HepG2 (cell line): ENCODE data around the gene TCF7L2. TPM values are rescaled to one million over a fixed set of nuclear protein-coding genes. Genes with fewer than 3 reads are reported as not detected.

Experiments used
- ARID2 ChIP-seq: sonication (generic); formaldehyde crosslinking; IDR thresholded peaks from 2 replicates; pipeline ENCODE4 v1.8.1; 2022; ENCODE audit warnings: mild to moderate bottlenecking, missing genetic modification reagents, borderline replicate concordance
- HNRNPL ChIP-seq: fragments of 200-400 bp; formaldehyde crosslinking; IDR thresholded peaks from 2 replicates; pipeline ENCODE4 v1.6.1; 2017; ENCODE audit warnings: mild to moderate bottlenecking, low read depth, low read length
- REXO4 ChIP-seq: sonication (generic); formaldehyde crosslinking; IDR thresholded peaks from 2 replicates; pipeline ENCODE4 v1.8.0; 2022; ENCODE audit warnings: missing genetic modification reagents, mild to moderate bottlenecking, borderline replicate concordance
- RXRB ChIP-seq: IDR thresholded peaks from 2 replicates; pipeline ENCODE4 v1.6.1; 2016; ENCODE audit warnings: borderline replicate concordance, missing genetic modification reagents, missing compliant biosample characterization
- THRA ChIP-seq: sonication (generic); formaldehyde crosslinking; IDR thresholded peaks from 2 replicates; pipeline ENCODE4 v1.4.0; 2020; ENCODE audit warnings: missing genetic modification reagents, borderline replicate concordance
- ZBTB44 ChIP-seq: sonication (generic); formaldehyde crosslinking; IDR thresholded peaks from 2 replicates; pipeline ENCODE4 v1.4.0; 2020; ENCODE audit warnings: missing genetic modification reagents
- ZBTB49 ChIP-seq: sonication (generic); formaldehyde crosslinking; IDR thresholded peaks from 2 replicates; pipeline ENCODE4 v1.4.0; 2020; ENCODE audit warnings: missing genetic modification reagents, borderline replicate concordance
- ZGPAT ChIP-seq: IDR thresholded peaks from 2 replicates; pipeline ENCODE4 v1.6.1; 2016; ENCODE audit warnings: mild to moderate bottlenecking
- ZNF205 ChIP-seq: IDR thresholded peaks from 2 replicates; pipeline ENCODE4 v1.6.1; 2018; ENCODE audit warnings: missing biosample characterization, missing genetic modification reagents
- ZNF280D ChIP-seq: sonication (generic); formaldehyde crosslinking; IDR thresholded peaks from 2 replicates; pipeline ENCODE4 v1.5.1; 2020; ENCODE audit warnings: mild to moderate bottlenecking, missing genetic modification reagents
- ZNF383 ChIP-seq: sonication (generic); formaldehyde crosslinking; IDR thresholded peaks from 2 replicates; pipeline ENCODE4 v1.4.0; 2020; ENCODE audit warnings: missing genetic modification reagents, mild to moderate bottlenecking, borderline replicate concordance
- ZNF674 ChIP-seq: sonication (generic); formaldehyde crosslinking; IDR thresholded peaks from 2 replicates; pipeline ENCODE4 v1.5.0; 2020; ENCODE audit warnings: low read depth, mild to moderate bottlenecking, missing genetic modification reagents
- ZNF775 ChIP-seq: sonication (generic); formaldehyde crosslinking; IDR thresholded peaks from 2 replicates; pipeline ENCODE4 v1.4.0; 2020; ENCODE audit warnings: missing genetic modification reagents, mild to moderate bottlenecking, moderate library complexity, borderline replicate concordance
- ZUFSP ChIP-seq: sonication (generic); formaldehyde crosslinking; IDR thresholded peaks from 2 replicates; pipeline ENCODE4 v1.9.0; 2021; ENCODE audit warnings: missing genetic modification reagents, mild to moderate bottlenecking, borderline replicate concordance
- polyA plus RNA-seq, 8 experiments: library from polyadenylated mRNA; depleted of rRNA in 3 of 8; stranded (reverse) in 7 of 8; unstranded in 1 of 8; fragments of >200 nt; fragmentation: Illumina TruSeq in 4 of 8; extraction: Trizol in 4 of 8; gene quantifications; 2 replicates each; pipeline versions ENCODE4 v1.2.1 to v1.2.3, GENCODE V29; 2011 to 2016; ENCODE audit warnings: low read depth in 4 of 8, missing spikeins in 1 of 8, mixed read lengths in 1 of 8; ENCODE audit not compliant: insufficient read depth in 1 of 8
- total RNA-seq, 5 experiments: library from RNA; depleted of rRNA; stranded (reverse); fragments of >200 nt; fragmentation: Illumina TruSeq; extraction: Trizol; gene quantifications; 2 replicates each; pipeline ENCODE4 v1.2.3, GENCODE V29; 2016; ENCODE audit warnings: low read depth in 1 of 5

TCF7L2 gene
- total and polyA plus RNA-seq, 2 of the 13 experiments (the other 11 are each of a cell fraction or from before 2014, with no cell fraction given), result 3.9 to 13.7 TPM

GRCh38 chr10:113086282-113086681, 136.2 kb downstream of the TCF7L2 start (continued):
- TF ChIP-seq ZNF383, result no peak
- TF ChIP-seq ARID2 (CRISPR knock-in tag), result no peak
- 0 out of 2 replicates have a peak, but pooled peaks have one; percentile 21 for TF ChIP-seq ZNF280D (CRISPR knock-in tag)
- no peak for TF ChIP-seq ZBTB49 (CRISPR knock-in tag)
- no peak for TF ChIP-seq ZNF775
- TF ChIP-seq ZNF205, result no peak
- no peak for TF ChIP-seq ZUFSP
- no peak for TF ChIP-seq REXO4 (CRISPR knock-in tag)
- TF ChIP-seq RXRB, result peak; percentile 83
- TF ChIP-seq ZNF674 (CRISPR knock-in tag), result no peak
- TF ChIP-seq ZBTB44 (CRISPR knock-in tag), result no peak
- peak; percentile 64; the same call in 1 of the 2 replicates for TF ChIP-seq THRA (CRISPR knock-in tag)
- no peak for TF ChIP-seq HNRNPL
- peak; percentile 42; the same call in 1 of the 2 replicates for TF ChIP-seq ZGPAT (CRISPR knock-in tag)
